Mesodermal cell (in vitro differentiated cells): Measurements from ENCODE around the gene ANKRD28.
A peak's percentile ranks its signal among the peaks of the same experiment; 100 is the strongest.

Experiments used
- H3K27ac ChIP-seq: 2 replicates; pipeline ENCODE4 v1.7.0; 2013; ENCODE audit warnings: mild to moderate bottlenecking, low read depth, low read length, moderate library complexity; ENCODE audit not compliant: severe bottlenecking
- H3K36me3 ChIP-seq: 2 replicates; pipeline ENCODE4 v1.7.1; 2013; ENCODE audit warnings: mild to moderate bottlenecking, low read length, moderate library complexity; ENCODE audit not compliant: control insufficient read depth, insufficient read depth
- H3K4me1 ChIP-seq: one replicate; pipeline ENCODE4 v1.7.1; 2013; ENCODE audit warnings: mild to moderate bottlenecking, low read length; ENCODE audit not compliant: insufficient read depth, control insufficient read depth, poor library complexity, severe bottlenecking
- H3K4me3 ChIP-seq: 2 replicates; pipeline ENCODE4 v1.7.0; 2013; ENCODE audit warnings: low read length, control low read depth, mild to moderate bottlenecking; ENCODE audit not compliant: insufficient read depth, poor library complexity, severe bottlenecking; ENCODE audit errors: extremely low read depth
- H3K9me3 ChIP-seq: 2 replicates; pipeline ENCODE4 v1.7.1; 2013; ENCODE audit warnings: mild to moderate bottlenecking, low read length, moderate library complexity; ENCODE audit not compliant: control insufficient read depth
- WGBS, 2 experiments: methylation state at CpG; one replicate each; pipeline ENCODE4 v1.1.5; 2013; ENCODE audit warnings: missing lambda C conversion rate in 2 of 2; ENCODE audit not compliant: insufficient coverage in 2 of 2; 5-methylcytosine and 5-hydroxymethylcytosine counted together

ANKRD28 gene

GRCh38 chr3:15803921-15804320 is 6.1 kb upstream of the ANKRD28 start:
- Histone ChIP-seq H3K4me1 (no peaks in the 10 kb centered on the region), H3K4me3 (no peak overlapping the region), H3K36me3 (no peaks in the 10 kb centered on the region), H3K27ac (no peak overlapping the region), H3K9me3 (no peaks in the 10 kb centered on the region)
- no CpG with 5 or more reads among the region's 2 CpGs for WGBS, 2 experiments

GRCh38 chr3:15801298-15801697 is 3.5 kb upstream of the ANKRD28 start:
- WGBS, 2 experiments = no CpG with 5 or more reads among the region's 3 CpGs
- Histone ChIP-seq H3K36me3 (no peaks in the 10 kb centered on the region), H3K4me1 (no peaks in the 10 kb centered on the region), H3K27ac (no peak overlapping the region), H3K9me3 (no peaks in the 10 kb centered on the region), H3K4me3 (no peak overlapping the region)

GRCh38 chr3:15800780-15801179 is 3.0 kb upstream of the ANKRD28 start:
- H3K27ac ChIP-seq = no peak overlapping the region
- H3K4me1 ChIP-seq = no peaks in the 10 kb centered on the region
- no peaks in the 10 kb centered on the region for H3K9me3 ChIP-seq
- no peak overlapping the region for H3K4me3 ChIP-seq
- no peaks in the 10 kb centered on the region for H3K36me3 ChIP-seq

GRCh38 chr3:15800327-15800726 is 2.5 kb upstream of the ANKRD28 start:
- H3K36me3 ChIP-seq = no peaks in the 10 kb centered on the region
- no peak overlapping the region for H3K27ac ChIP-seq
- no peaks in the 10 kb centered on the region for H3K9me3 ChIP-seq
- H3K4me3 ChIP-seq = no peak overlapping the region
- no peaks in the 10 kb centered on the region for H3K4me1 ChIP-seq

- H3K27ac ChIP-seq = no peak overlapping the region
- no peak overlapping the region for H3K4me3 ChIP-seq
- no peaks in the 10 kb centered on the region for H3K9me3 ChIP-seq
- no peaks in the 10 kb centered on the region for H3K36me3 ChIP-seq
- 67 to 83% methylated on average over 1 of the region's 2 CpGs for WGBS, 2 experiments
- peaks cover 3% of the 10 kb centered on the region for H3K4me1 ChIP-seq
These were observed 910 bp upstream of the ANKRD28 start for GRCh38 chr3:15798533-15799245.

GRCh38 chr3:15796771-15797641 is 773 bp downstream of the ANKRD28 start:
- H3K27ac ChIP-seq = peak overlapping the region; percentile 94

GRCh38 chr3:15796331-15796730 is 1.4 kb downstream of the ANKRD28 start:
- H3K36me3 ChIP-seq = peaks cover 10% of the 10 kb centered on the region
- peak overlapping the region; percentile 94 for H3K27ac ChIP-seq
- peaks cover 3% of the 10 kb centered on the region for H3K4me1 ChIP-seq
- no peaks in the 10 kb centered on the region for H3K9me3 ChIP-seq
- no CpG with 5 or more reads among the region's 2 CpGs for WGBS, 2 experiments
- peak overlapping the region; percentile 35 for H3K4me3 ChIP-seq

More at GRCh38 chr3:15796771-15797641, 773 bp downstream of the ANKRD28 start:
- peak overlapping the region; percentile 35 for H3K4me3 ChIP-seq
- WGBS, 2 experiments = 20 to 32% methylated on average over 1 to 3 of the region's 5 CpGs
- H3K36me3 ChIP-seq = peaks cover 4% of the 10 kb centered on the region
- no peaks in the 10 kb centered on the region for H3K9me3 ChIP-seq
- H3K4me1 ChIP-seq = peaks cover 3% of the 10 kb centered on the region

GRCh38 chr3:15795651-15796308 is 2.0 kb downstream of the ANKRD28 start:
- no CpG with 5 or more reads among the region's 4 CpGs for WGBS, 2 experiments
- Histone ChIP-seq H3K9me3 (no peaks in the 10 kb centered on the region), H3K36me3 (peaks cover 13% of the 10 kb centered on the region), H3K4me3 (peak overlapping the region; percentile 35), H3K4me1 (peaks cover 3% of the 10 kb centered on the region), H3K27ac (peak overlapping the region; percentile 94)

- H3K9me3 ChIP-seq = no peaks in the 10 kb centered on the region
- peaks cover 3% of the 10 kb centered on the region for H3K4me1 ChIP-seq
- WGBS, 2 experiments = no CpG with 5 or more reads among the region's 2 CpGs
- H3K27ac ChIP-seq = peak overlapping the region; percentile 94
- peak overlapping the region; percentile 35 for H3K4me3 ChIP-seq
- peaks cover 13% of the 10 kb centered on the region for H3K36me3 ChIP-seq
These were observed 2.7 kb downstream of the ANKRD28 start for GRCh38 chr3:15794842-15795650.

GRCh38 chr3:15794303-15794771 is 3.4 kb downstream of the ANKRD28 start:
- H3K36me3 ChIP-seq = peaks cover 13% of the 10 kb centered on the region
- H3K4me1 ChIP-seq = peaks cover 3% of the 10 kb centered on the region
- H3K27ac ChIP-seq = no peak overlapping the region
- H3K9me3 ChIP-seq = no peaks in the 10 kb centered on the region
- 80 to 100% methylated on average over 1 of the region's 3 CpGs for WGBS, 2 experiments
- no peak overlapping the region for H3K4me3 ChIP-seq
